B cell (primary cell): Measurements from ENCODE around the gene IMMP2L. TPM values are rescaled to one million over a fixed set of nuclear protein-coding genes. Genes with fewer than 3 reads are reported as not detected.
"Not testable (repeated sequence)": the region's sequence is repeated elsewhere in the genome, so short reads cannot be mapped to it uniquely, and the experiment has no call there.

Source experiments
- ATAC-seq: fragments of 200-7000 bp; cut with Tn5 transposase; one replicate; pipeline ENCODE4 v1.10.0; 2021; ENCODE audit warnings: low read depth, mild to moderate bottlenecking, moderate number of reproducible peaks, moderate library complexity
- CTCF ChIA-PET: fragments of 350-600 bp; sonication (Branson Sonifier 250); formaldehyde crosslinking; loops from one replicate; lab custom pipeline; 2021; ENCODE audit warnings: antibody characterized with exemption, inconsistent platforms; lab: Charles Lee
- POLR2A ChIA-PET: fragments of 350-600 bp; sonication (Branson Sonifier 250); formaldehyde crosslinking; loops from one replicate; lab custom pipeline; 2021; ENCODE audit warnings: antibody characterized with exemption; lab: Charles Lee
- DNase-seq: peaks from one replicate; pipeline ENCODE4 v3.0.0; 2013
- H2AFZ ChIP-seq: 2 replicates; pipeline ENCODE4 v1.6.1; 2012; ENCODE audit warnings: mild to moderate bottlenecking, low read depth, low read length; ENCODE audit not compliant: insufficient read depth, poor library complexity, severe bottlenecking
- H3K27ac ChIP-seq, 2 donors: 1 replicate in 1 of 2; 2 replicates in 1 of 2; pipeline ENCODE4 v1.5.1; 2012 to 2013; ENCODE audit warnings: low read length in 2 of 2, mild to moderate bottlenecking in 2 of 2, moderate library complexity in 1 of 2
- H3K27me3 ChIP-seq, 4 experiments: fragments of 200-600 bp in 1 of 4; sonication (generic) in 1 of 4; replicated peaks in 1 of 4; 1 replicate in 2 of 4; 2 replicates in 2 of 4; pipeline versions ENCODE4 v1.6.1 to v1.7.0; 2013 to 2016; ENCODE audit warnings: low read length in 3 of 4, mild to moderate bottlenecking in 2 of 4, mixed read lengths in 1 of 4, moderate library complexity in 1 of 4; ENCODE audit not compliant: insufficient read depth in 4 of 4, control insufficient read depth in 3 of 4; ENCODE audit errors: control extremely low read depth in 1 of 4
- H3K36me3 ChIP-seq, 2 experiments: replicated peaks in 1 of 2; 1 replicate in 1 of 2; 2 replicates in 1 of 2; pipeline versions ENCODE4 v1.6.1 to v1.7.1; 2013; ENCODE audit warnings: low read length in 1 of 2; ENCODE audit not compliant: insufficient read depth in 2 of 2, control insufficient read depth in 1 of 2; ENCODE audit errors: control extremely low read depth in 1 of 2, extremely low read depth in 1 of 2
- H3K4me1 ChIP-seq, 2 donors: fragments of 200-600 bp in 1 of 2; sonication (generic) in 1 of 2; 1 replicate in 1 of 2; 2 replicates in 1 of 2; pipeline versions ENCODE4 v1.5.1 to v1.6.1; 2013 to 2017; ENCODE audit warnings: low read length in 2 of 2; ENCODE audit not compliant: control insufficient read depth in 2 of 2, insufficient read depth in 2 of 2
- H3K4me2 ChIP-seq: replicated peaks from 2 replicates; pipeline ENCODE3; 2012; ENCODE audit warnings: mild to moderate bottlenecking, low read depth, low read length; ENCODE audit not compliant: poor library complexity, severe bottlenecking
- H3K4me3 ChIP-seq, 5 experiments: fragments of 200-600 bp in 1 of 5; sonication (generic) in 1 of 5; 1 replicate in 3 of 5; 2 replicates in 2 of 5; pipeline versions ENCODE4 v1.5.1 to v1.7.0; 2011 to 2016; ENCODE audit warnings: low read length in 4 of 5, mild to moderate bottlenecking in 4 of 5, low read depth in 2 of 5, control low read depth in 1 of 5, moderate library complexity in 1 of 5; ENCODE audit not compliant: insufficient read depth in 1 of 5; ENCODE audit errors: control extremely low read depth in 1 of 5, extremely low read depth in 1 of 5
- H3K79me2 ChIP-seq: fragments of 200-600 bp; sonication (generic); one replicate; pipeline ENCODE4 v1.6.0; 2016; ENCODE audit warnings: low read length; ENCODE audit not compliant: control insufficient read depth, insufficient read depth
- H3K9ac ChIP-seq: fragments of 200-600 bp; sonication (generic); 2 replicates; pipeline ENCODE4 v1.6.1; 2017; ENCODE audit warnings: mild to moderate bottlenecking, low read length, moderate library complexity
- H3K9me3 ChIP-seq, 3 donors: one replicate each; pipeline versions ENCODE4 v1.6.1 to v1.7.1; 2013; ENCODE audit warnings: low read length in 2 of 3; ENCODE audit not compliant: control insufficient read depth in 2 of 3, insufficient read depth in 1 of 3; ENCODE audit errors: control extremely low read depth in 1 of 3
- H4K20me1 ChIP-seq: 2 replicates; pipeline ENCODE4 v1.6.0; 2012; ENCODE audit warnings: mild to moderate bottlenecking, low read length; ENCODE audit not compliant: insufficient read depth, control insufficient read depth, poor library complexity, severe bottlenecking
- H3K27ac Mint-ChIP-seq: one replicate; pipeline ENCODE4 v1.8.0; 2021; ENCODE audit warnings: mixed read lengths
- H3K27me3 Mint-ChIP-seq: one replicate; pipeline ENCODE4 v1.8.0; 2021; ENCODE audit warnings: mixed read lengths
- H3K4me1 Mint-ChIP-seq: one replicate; pipeline ENCODE4 v1.8.0; 2021; ENCODE audit warnings: mixed read lengths
- H3K4me3 Mint-ChIP-seq: one replicate; pipeline ENCODE4 v1.8.0; 2021; ENCODE audit warnings: mixed read lengths
- H3K9me3 Mint-ChIP-seq: one replicate; pipeline ENCODE4 v1.8.0; 2022; ENCODE audit warnings: mixed read lengths; ENCODE audit not compliant: insufficient read depth
- EZH2 ChIP-seq: IDR thresholded peaks from 2 replicates; pipeline ENCODE4 v1.6.1; 2012; ENCODE audit warnings: borderline replicate concordance, low read depth, mild to moderate bottlenecking, moderate library complexity, low read length; ENCODE audit not compliant: insufficient read depth, poor library complexity, severe bottlenecking
- WGBS: methylation state at CpG from one replicate; pipeline ENCODE4 v1.1.5; 2013; ENCODE audit warnings: missing lambda C conversion rate; ENCODE audit not compliant: insufficient coverage; 5-methylcytosine and 5-hydroxymethylcytosine counted together
- intact Hi-C: fragments of 100-400 bp; cut with micrococcal nuclease; formaldehyde crosslinking; loops from one replicate; pipeline ENCODE4 v1.10.0; 2022
- polyA plus RNA-seq: library from polyadenylated mRNA; depleted of rRNA; stranded (reverse); fragments of >200 nt; gene quantifications from 2 replicates; pipeline ENCODE4 v1.2.3, GENCODE V29; 2012
- total RNA-seq, 2 donors: library from RNA; stranded (reverse); fragments of 120-200 nt in 1 of 2; gene quantifications; 1 replicate in 1 of 2; 2 replicates in 1 of 2; pipeline versions ENCODE4 v1.2.3 to v1.2.4, GENCODE V29; 2013 to 2022
- TF ChIP-seq, protein P1 (sequence below): fragments of 200-600 bp; IDR thresholded peaks from one replicate; pipeline ENCODE4 v1.8.0; 2022; ENCODE audit warnings: antibody characterized with exemption, mild to moderate bottlenecking

IMMP2L gene
- total and polyA plus RNA-seq, 2 donors (not counting 1 experiment from before 2014, with no cell fraction given) = 3.8 to 34.2 TPM

DNA sequence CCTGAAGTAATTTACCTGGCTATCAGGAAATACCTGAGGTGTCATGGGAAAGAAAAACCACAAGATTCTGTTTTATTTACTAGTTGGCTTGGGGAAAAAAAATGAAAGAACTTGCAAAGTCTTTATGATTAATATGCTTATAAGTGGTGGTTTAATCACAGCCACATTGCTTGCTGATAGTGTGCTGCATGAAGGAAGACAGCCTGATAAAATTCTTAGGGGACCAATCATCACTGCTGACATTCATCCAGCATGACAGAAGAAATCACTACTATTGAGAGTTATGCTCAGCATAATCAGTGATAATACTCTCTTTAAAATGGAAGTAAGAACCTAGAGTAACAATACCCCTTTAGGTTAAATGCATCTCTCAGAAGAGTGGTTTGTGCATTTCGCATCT is 621.5 kb downstream of the IMMP2L start:
- Histone ChIP-seq H3K27ac (no peak overlapping the region), H3K9ac (no peak overlapping the region), H3K4me1 (no peaks in the 10 kb centered on the region), H2AFZ (no peak overlapping the region), H3K4me2 (no peak overlapping the region), H3K79me2 (no peaks in the 10 kb centered on the region), H4K20me1 (no peaks in the 10 kb centered on the region), H3K9me3 (peaks cover 0 to 4% (median 0%) of the 10 kb centered on the region in 3 donors), H3K27me3 (no peaks in the 10 kb centered on the region), H3K36me3 (no peaks in the 10 kb centered on the region), H3K4me3 (no peak overlapping the region)
- DNase-seq (no peak), ATAC-seq (no peak)
- Mint-ChIP-seq H3K4me3 (no peak overlapping the region), H3K4me1 (no peaks in the 10 kb centered on the region), H3K27ac (no peak overlapping the region), H3K27me3 (no peaks in the 10 kb centered on the region), H3K9me3 (peaks cover 2% of the 10 kb centered on the region)
- CTCF ChIA-PET = no interaction called here
- no CpG with 5 or more reads among the region's 1 CpG for WGBS
- POLR2A ChIA-PET = no interaction called here
- TF ChIP-seq, protein P1, sequence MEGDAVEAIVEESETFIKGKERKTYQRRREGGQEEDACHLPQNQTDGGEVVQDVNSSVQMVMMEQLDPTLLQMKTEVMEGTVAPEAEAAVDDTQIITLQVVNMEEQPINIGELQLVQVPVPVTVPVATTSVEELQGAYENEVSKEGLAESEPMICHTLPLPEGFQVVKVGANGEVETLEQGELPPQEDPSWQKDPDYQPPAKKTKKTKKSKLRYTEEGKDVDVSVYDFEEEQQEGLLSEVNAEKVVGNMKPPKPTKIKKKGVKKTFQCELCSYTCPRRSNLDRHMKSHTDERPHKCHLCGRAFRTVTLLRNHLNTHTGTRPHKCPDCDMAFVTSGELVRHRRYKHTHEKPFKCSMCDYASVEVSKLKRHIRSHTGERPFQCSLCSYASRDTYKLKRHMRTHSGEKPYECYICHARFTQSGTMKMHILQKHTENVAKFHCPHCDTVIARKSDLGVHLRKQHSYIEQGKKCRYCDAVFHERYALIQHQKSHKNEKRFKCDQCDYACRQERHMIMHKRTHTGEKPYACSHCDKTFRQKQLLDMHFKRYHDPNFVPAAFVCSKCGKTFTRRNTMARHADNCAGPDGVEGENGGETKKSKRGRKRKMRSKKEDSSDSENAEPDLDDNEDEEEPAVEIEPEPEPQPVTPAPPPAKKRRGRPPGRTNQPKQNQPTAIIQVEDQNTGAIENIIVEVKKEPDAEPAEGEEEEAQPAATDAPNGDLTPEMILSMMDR = no peak
- TF ChIP-seq EZH2 = no peak
- intact Hi-C loops = no loop called here

DNA sequence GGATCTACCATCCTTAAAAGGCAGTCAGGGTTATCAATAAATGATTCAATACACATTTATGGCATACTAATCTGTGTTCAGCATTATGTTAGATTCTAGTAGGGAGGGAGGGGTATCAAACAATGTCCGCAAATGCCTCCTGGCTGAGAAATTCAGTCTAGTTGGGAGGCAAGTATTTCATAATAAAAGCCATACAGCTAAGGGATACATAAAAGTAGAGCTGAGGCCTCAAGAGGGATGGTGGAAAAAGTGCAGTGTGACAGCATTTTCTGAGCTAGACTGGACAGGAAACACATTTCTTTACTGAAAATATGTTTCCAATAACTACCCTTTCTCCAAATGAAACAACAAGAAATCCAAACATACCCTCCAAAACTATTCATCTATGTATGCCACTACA is 624.1 kb downstream of the IMMP2L start:
- POLR2A ChIA-PET = no interaction called here
- H3K27ac Mint-ChIP-seq = no peak overlapping the region

DNA sequence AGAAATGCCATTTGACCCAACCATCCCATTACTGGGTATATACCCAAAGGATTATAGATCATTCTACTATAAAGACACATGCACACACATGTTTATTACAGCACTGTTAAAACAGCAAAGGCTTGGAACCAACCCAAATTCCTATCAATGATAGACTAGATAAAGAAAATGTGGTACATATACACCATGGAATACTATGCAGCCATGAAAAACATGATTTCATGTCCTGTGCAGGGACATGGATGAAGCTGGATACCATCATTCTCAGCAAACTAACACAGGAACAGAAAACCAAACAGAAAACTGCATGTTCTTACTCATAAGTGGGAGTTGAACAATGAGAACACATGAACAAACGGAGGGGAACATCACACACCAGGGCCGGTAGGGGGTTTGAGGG is 625.6 kb downstream of the IMMP2L start:
- H3K27me3 Mint-ChIP-seq, ATAC-seq, H4K20me1 ChIP-seq, H3K27ac Mint-ChIP-seq, H3K4me2 ChIP-seq, H3K9me3 Mint-ChIP-seq, POLR2A ChIA-PET, H3K4me3 Mint-ChIP-seq, H3K4me3 ChIP-seq, DNase-seq, H3K4me1 Mint-ChIP-seq, H3K36me3 ChIP-seq, H2AFZ ChIP-seq, H3K4me1 ChIP-seq, H3K27ac ChIP-seq, H3K9me3 ChIP-seq, intact Hi-C loops, H3K9ac ChIP-seq, H3K79me2 ChIP-seq, H3K27me3 ChIP-seq: not testable (repeated sequence)
- CTCF ChIA-PET = interaction anchor here (0.6 kb wide), 1 partner anchor 83 kb away, joined by 3 read pairs; no protein-coding TSS in a partner anchor
- WGBS = 92% methylated on average over 2 of the region's 2 CpGs

More for the DNA sequence above, 624.1 kb downstream of the IMMP2L start:
- no peaks in the 10 kb centered on the region for H3K79me2 ChIP-seq
- no peaks in the 10 kb centered on the region for H3K4me1 ChIP-seq
- H4K20me1 ChIP-seq = no peaks in the 10 kb centered on the region
- intact Hi-C loops = no loop called here
- no peak for TF ChIP-seq EZH2
- TF ChIP-seq, protein P1 = no peak
- no peaks in the 10 kb centered on the region for H3K36me3 ChIP-seq
- DNase-seq = no peak
- H3K4me3 ChIP-seq = no peak overlapping the region
- no peak for ATAC-seq
- H2AFZ ChIP-seq = no peak overlapping the region
- no peaks in the 10 kb centered on the region for H3K27me3 ChIP-seq
- H3K27ac ChIP-seq = no peak overlapping the region
- no peaks in the 10 kb centered on the region for H3K4me1 Mint-ChIP-seq
- 88% methylated on average over 1 of the region's 1 CpG for WGBS
- H3K9ac ChIP-seq = no peak overlapping the region
- no peak overlapping the region for H3K4me2 ChIP-seq
- CTCF ChIA-PET = no interaction called here
- no peak overlapping the region for H3K4me3 Mint-ChIP-seq
- no peaks in the 10 kb centered on the region for H3K27me3 Mint-ChIP-seq
- H3K9me3 Mint-ChIP-seq = peaks cover 2% of the 10 kb centered on the region
- peaks cover 0 to 4% (median 0%) of the 10 kb centered on the region in 3 donors for H3K9me3 ChIP-seq
